ENCODE data around the gene MAN1A1.

Gene MAN1A1

DNA sequence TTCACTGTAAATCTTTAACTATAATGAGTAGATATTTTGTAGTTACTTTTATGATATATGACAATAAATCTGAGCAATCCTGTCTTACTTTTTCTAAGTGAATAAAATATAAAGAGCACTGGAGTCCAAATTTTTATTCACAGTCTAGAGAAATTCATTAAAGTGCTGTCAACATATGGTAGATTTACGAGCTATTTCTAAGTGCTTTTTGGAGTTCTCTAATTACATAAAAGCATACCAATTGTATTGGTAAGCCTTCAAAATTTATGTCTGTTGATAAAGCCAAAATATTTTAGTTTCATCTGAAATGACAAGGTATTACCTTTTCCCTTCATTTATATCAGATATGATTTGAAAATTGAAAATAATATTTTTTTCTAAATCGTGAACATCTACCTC, 75.4 kb downstream of the MAN1A1 start:
- TF ChIP-seq SIN3A (IDR thresholded peaks at IDR 0.05; ENCODE audit: borderline replicate concordance, insufficient read depth, low read length) (no peak), POLR2AphosphoS5 (IDR thresholded peaks at IDR 0.05; ENCODE audit: low read depth, low read length) (0 out of 2 replicates have a peak, but pooled peaks have one; percentile 28)

DNA sequence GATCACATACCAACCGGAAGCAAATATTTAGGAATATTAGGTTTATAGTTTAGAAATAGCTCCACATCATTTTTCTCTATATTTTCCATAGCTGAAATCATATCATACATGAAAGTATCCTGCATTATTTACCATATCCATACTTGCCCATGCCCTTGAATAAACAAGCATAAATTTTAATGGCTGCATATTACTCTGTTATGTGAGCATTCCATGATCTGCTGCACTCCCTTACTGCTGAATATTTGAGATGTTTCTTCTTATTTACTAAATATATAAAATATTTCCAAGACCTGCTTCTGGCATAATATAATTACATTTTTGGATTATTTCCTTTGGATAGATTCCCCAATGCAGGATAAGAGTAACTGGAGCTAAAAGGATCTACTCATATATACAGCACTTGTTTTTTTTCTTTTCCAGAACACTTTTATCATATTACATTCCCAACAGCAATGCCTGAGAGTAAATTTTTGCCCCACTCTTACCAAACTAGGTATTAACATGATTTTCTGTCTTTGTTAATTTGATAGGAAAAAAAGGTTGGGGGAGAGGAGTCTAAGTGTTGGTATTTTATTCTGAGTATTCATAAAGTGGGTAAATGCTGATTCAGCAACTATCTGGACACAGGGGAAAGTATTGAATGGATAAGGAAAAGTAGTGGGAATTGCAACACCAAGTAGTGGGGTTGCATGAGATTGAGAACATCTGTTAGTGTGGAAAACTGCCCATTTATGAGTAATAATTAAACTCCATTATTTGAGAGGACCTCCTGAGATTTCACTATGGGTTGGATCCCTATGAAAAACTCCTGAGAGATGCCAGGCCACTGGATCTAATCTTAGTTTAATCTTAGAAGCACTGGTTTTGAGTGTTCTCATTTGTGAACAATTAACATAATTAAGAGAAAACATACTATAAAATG, 76.0 kb downstream of the MAN1A1 start:
- TF ChIP-seq POLR2AphosphoS5 (IDR thresholded peaks at IDR 0.05; ENCODE audit: low read depth, low read length) (no peak), TAF1 (IDR thresholded peaks at IDR 0.05; ENCODE audit: borderline replicate concordance, insufficient read depth, low read length) (no peak), SIN3A (IDR thresholded peaks at IDR 0.05; ENCODE audit: borderline replicate concordance, insufficient read depth, low read length) (no peak), FOXP2 (optimal IDR thresholded peaks at IDR 0.05; ENCODE audit: borderline replicate concordance, extremely low read depth, extremely low read length, insufficient read depth) (no peak)
- TF ChIP-seq, protein P1, sequence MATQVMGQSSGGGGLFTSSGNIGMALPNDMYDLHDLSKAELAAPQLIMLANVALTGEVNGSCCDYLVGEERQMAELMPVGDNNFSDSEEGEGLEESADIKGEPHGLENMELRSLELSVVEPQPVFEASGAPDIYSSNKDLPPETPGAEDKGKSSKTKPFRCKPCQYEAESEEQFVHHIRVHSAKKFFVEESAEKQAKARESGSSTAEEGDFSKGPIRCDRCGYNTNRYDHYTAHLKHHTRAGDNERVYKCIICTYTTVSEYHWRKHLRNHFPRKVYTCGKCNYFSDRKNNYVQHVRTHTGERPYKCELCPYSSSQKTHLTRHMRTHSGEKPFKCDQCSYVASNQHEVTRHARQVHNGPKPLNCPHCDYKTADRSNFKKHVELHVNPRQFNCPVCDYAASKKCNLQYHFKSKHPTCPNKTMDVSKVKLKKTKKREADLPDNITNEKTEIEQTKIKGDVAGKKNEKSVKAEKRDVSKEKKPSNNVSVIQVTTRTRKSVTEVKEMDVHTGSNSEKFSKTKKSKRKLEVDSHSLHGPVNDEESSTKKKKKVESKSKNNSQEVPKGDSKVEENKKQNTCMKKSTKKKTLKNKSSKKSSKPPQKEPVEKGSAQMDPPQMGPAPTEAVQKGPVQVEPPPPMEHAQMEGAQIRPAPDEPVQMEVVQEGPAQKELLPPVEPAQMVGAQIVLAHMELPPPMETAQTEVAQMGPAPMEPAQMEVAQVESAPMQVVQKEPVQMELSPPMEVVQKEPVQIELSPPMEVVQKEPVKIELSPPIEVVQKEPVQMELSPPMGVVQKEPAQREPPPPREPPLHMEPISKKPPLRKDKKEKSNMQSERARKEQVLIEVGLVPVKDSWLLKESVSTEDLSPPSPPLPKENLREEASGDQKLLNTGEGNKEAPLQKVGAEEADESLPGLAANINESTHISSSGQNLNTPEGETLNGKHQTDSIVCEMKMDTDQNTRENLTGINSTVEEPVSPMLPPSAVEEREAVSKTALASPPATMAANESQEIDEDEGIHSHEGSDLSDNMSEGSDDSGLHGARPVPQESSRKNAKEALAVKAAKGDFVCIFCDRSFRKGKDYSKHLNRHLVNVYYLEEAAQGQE (IDR thresholded peaks at IDR 0.05; ENCODE audit: insufficient read depth in 1 of 2, low read depth in 2 of 2, low read length in 2 of 2), result no peak

DNA sequence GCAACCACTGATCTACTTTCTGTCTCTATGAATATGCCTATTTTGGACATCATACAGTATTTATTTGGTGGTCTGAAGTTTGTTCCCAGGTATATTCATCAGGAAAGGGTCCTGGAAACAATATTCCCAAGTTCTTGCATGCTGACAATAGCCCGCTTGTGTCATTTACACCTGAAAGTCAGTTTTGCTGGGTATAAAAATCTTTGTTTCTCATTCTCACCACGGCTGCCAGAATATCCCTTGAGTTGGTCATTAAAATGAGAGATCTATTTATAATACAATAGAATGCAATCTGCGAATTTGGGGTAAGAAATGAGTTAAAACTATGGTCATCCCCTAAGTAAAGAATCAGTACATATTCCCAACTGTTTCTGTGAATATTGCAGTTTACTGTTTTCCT, 79.0 kb downstream of the MAN1A1 start:
- TF ChIP-seq POLR2AphosphoS5 (IDR thresholded peaks at IDR 0.05; ENCODE audit: low read depth, low read length) (no peak), TAF1 (IDR thresholded peaks at IDR 0.05; ENCODE audit: borderline replicate concordance, insufficient read depth, low read length) (no peak), SIN3A (IDR thresholded peaks at IDR 0.05; ENCODE audit: borderline replicate concordance, insufficient read depth, low read length) (no peak), FOXP2 (optimal IDR thresholded peaks at IDR 0.05; ENCODE audit: borderline replicate concordance, extremely low read depth, extremely low read length, insufficient read depth) (no peak)
- TF ChIP-seq, protein P1 (IDR thresholded peaks at IDR 0.05; ENCODE audit: insufficient read depth in 1 of 2, low read depth in 2 of 2, low read length in 2 of 2), result no peak

DNA sequence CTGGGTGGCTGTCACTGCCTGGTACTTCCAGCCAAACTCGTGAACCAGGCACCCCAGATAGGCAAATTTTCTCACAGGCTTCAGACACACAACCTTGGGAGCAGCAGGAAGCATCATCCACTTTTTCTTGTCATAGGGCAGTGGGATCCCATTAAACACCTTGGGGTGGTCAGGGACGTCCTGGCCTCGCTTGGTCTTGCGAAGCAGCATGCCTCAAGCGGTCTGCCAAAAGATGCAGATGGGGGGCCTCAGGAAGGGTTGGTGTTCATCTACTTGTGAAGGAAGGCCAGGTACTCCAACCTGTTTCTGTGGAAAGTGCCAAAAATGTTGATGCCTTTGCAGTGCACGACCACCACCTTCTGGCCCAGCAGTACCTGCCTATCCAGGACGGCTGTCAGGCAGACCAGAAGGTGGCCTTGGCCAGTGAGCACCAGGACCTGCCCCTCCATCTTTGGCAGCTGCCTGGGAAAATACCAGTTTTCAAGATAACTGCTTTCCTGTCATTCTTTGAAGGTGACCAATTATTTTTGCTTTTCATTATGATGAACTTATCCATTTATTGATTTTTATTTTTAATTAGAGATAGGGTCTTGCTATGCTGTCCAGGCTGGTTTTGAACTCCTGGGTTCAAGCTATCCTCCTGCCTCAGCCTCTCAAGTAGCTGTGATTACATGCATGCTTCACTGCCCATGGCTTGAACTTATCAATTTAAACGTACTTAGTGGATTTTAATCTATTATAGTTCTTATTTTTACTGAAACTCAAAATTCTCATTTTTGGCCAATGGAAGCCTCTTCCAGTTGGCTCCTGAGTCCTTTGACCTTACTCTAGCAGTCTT, 80.1 kb downstream of the MAN1A1 start:
- TF ChIP-seq, protein P1 (IDR thresholded peaks at IDR 0.05; ENCODE audit: insufficient read depth in 1 of 2, low read depth in 2 of 2, low read length in 2 of 2), result no peak
- TF ChIP-seq SIN3A (IDR thresholded peaks at IDR 0.05; ENCODE audit: borderline replicate concordance, insufficient read depth, low read length) (no peak), TAF1 (IDR thresholded peaks at IDR 0.05; ENCODE audit: borderline replicate concordance, insufficient read depth, low read length) (no peak), FOXP2 (optimal IDR thresholded peaks at IDR 0.05; ENCODE audit: borderline replicate concordance, extremely low read depth, extremely low read length, insufficient read depth) (no peak), POLR2AphosphoS5 (IDR thresholded peaks at IDR 0.05; ENCODE audit: low read depth, low read length) (no peak)

DNA sequence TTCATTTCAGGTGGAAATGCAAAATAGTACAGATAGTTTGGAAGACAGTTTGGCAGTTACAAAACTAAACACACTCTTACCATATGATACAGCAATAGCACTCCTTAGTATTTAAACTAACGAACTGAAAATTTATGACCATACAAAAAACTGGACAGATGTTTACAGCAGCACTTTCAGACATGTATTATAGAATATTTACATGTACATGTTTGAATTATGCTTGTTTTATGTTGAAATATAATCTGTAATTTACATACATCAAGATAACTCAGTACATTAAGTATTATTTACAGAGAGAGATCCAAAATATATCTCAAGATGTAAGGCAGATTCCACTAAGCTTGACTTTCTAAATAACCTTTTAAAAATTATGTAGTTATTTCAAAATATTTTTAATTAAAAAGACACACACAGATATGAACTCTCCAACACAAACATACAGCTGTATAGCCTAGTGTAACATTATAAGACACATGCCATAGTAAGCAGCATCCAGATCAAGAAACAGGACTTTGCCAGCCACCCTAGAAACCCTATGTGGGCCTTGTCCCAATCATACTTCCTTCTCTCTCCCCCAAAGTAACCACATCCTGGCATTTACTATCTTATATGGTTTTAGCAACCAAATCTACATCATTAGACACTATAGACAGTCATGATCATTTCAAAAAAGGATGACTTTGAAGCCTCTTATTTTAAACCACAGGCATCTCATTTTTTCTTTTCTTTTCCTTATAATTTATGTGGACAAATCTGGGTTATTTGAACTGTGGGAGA, 82.2 kb downstream of the MAN1A1 start:
- TF ChIP-seq SIN3A (IDR thresholded peaks at IDR 0.05; ENCODE audit: borderline replicate concordance, insufficient read depth, low read length) (no peak), FOXP2 (optimal IDR thresholded peaks at IDR 0.05; ENCODE audit: borderline replicate concordance, extremely low read depth, extremely low read length, insufficient read depth) (no peak), POLR2AphosphoS5 (IDR thresholded peaks at IDR 0.05; ENCODE audit: low read depth, low read length) (no peak), TAF1 (IDR thresholded peaks at IDR 0.05; ENCODE audit: borderline replicate concordance, insufficient read depth, low read length) (no peak)
- TF ChIP-seq, protein P1 (IDR thresholded peaks at IDR 0.05; ENCODE audit: insufficient read depth in 1 of 2, low read depth in 2 of 2, low read length in 2 of 2), result no peak
